Measurements from ENCODE around the gene SLC52A3.
"Not testable (repeated sequence)": the region's sequence is repeated elsewhere in the genome, so short reads cannot be mapped to it uniquely, and the experiment has no call there.

Gene SLC52A3

DNA sequence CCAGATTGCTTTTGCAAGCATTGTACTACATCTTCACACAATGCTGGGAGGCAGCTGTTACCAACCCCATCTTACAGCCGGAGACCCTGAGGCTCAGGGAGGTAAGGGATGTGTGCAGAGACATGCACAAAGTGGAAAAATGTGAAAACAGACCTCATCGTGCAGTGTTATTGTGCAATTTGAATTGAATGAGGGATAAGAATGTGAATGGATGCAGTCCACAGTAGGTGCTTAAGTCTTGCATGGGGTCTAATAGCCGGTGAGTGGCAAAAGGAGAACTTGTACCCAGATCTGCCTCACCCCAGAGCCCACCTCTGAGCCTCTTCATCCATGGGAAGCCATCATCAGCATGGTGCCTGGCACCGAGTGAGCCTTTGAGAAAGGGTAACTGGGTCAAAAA lies 42.1 kb downstream of the SLC52A3 start:
- DNase-seq (ENCODE audit: low read depth) = no peak
- no peak overlapping the region for H3K4me3 ChIP-seq (ENCODE audit: low read length)

DNA sequence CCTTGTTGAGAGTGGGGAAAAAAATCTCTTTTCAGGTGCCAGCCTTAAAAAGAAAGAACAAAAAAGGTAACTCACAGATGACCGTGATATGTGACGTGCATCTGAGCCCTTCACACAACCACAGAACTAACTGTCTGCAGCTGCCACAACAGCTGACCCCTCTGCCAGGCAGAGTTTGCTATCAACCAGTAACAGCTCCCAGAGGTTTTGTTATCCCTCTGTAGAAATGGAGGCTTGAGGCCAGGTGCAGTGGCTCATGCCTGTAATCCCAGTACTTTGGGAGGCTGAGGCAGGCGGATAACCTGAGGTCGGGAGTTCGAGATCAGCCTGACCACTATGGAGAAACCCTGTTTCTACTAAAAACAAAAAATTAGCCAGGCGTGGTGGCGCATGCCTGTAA lies 42.8 kb downstream of the SLC52A3 start:
- no peak overlapping the region for H3K4me3 ChIP-seq (ENCODE audit: low read length)
- TF ChIP-seq, protein P1, sequence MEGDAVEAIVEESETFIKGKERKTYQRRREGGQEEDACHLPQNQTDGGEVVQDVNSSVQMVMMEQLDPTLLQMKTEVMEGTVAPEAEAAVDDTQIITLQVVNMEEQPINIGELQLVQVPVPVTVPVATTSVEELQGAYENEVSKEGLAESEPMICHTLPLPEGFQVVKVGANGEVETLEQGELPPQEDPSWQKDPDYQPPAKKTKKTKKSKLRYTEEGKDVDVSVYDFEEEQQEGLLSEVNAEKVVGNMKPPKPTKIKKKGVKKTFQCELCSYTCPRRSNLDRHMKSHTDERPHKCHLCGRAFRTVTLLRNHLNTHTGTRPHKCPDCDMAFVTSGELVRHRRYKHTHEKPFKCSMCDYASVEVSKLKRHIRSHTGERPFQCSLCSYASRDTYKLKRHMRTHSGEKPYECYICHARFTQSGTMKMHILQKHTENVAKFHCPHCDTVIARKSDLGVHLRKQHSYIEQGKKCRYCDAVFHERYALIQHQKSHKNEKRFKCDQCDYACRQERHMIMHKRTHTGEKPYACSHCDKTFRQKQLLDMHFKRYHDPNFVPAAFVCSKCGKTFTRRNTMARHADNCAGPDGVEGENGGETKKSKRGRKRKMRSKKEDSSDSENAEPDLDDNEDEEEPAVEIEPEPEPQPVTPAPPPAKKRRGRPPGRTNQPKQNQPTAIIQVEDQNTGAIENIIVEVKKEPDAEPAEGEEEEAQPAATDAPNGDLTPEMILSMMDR (conservative IDR thresholded peaks at IDR 0.05; ENCODE audit: low read length) = no peak
- DNase-seq (ENCODE audit: low read depth) = no peak

More for the DNA sequence above, 42.1 kb downstream of the SLC52A3 start:
- TF ChIP-seq, protein P1 (conservative IDR thresholded peaks at IDR 0.05; ENCODE audit: low read length) = no peak

GRCh38 chr20:724797-725196 lies 43.5 kb downstream of the SLC52A3 start:
- DNase-seq (ENCODE audit: low read depth); H3K4me3 ChIP-seq (ENCODE audit: low read length): not testable (repeated sequence)

DNA sequence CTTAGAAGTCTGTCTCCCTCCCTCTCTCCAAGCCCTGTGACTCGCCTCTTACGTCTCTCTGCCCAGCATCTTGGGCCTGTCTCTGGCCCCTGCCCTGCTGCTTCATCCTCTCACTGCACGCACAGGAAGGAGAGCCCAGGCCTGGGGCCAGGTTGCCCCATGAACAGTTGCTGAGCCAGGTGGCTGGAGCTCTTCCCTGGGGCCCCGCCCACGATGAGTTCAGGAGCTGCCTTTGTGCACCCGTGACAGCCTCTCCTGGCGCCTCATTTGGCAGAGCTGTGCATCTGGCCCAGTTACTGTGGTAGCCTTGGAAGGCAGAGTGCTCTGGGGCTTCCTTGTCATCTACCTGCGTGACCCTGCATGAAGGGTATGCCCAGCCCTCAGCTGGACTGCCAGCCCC lies 44.5 kb downstream of the SLC52A3 start:
- H3K4me3 ChIP-seq (ENCODE audit: low read length) = no peak overlapping the region
- TF ChIP-seq, protein P1 (conservative IDR thresholded peaks at IDR 0.05; ENCODE audit: low read length) = no peak
- DNase-seq (ENCODE audit: low read depth) = no peak

DNA sequence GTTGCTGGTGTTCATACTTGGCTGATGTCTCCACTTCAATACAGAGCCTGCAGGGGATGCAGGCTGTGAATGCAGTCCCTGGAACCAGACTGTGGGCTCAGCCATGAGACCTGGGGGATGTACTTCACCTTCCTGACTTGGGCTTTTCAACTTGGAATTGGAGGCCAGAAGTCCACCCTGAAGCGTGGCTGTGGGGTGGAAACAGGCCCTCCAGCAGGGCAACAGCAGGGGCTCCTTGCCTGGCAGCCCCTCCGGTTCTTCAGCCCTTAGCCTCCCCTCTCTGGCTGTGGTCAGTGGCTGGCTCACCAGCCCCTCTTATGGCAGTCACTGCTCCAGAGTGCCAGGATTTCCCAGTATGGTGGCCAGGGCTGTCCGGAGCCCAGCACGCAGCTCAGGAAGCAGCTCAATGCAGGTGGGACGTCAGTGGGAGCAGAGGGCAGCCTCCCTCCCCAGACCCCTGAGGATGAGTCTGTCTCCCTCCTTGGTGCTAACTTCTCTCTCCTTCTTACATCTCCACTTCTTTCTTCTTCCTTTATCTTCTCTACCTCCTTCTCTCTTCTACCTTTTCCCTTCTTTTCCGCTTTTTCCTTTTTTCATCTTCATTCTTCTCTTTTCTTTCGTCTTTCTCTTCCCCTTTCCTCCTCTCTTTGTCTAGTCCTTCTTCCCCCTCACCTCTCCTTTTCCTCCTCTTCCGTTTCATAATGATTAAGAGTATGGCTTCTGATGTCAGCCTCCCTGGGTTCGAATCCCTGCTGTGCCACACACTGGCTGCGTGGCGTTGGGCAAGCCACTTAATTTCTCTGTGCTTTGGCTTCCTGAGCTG lies 45.3 kb downstream of the SLC52A3 start:
- H3K4me3 ChIP-seq (ENCODE audit: low read length) = no peak overlapping the region
- no peak for DNase-seq (ENCODE audit: low read depth)
- TF ChIP-seq, protein P1 (conservative IDR thresholded peaks at IDR 0.05; ENCODE audit: low read length) = no peak

DNA sequence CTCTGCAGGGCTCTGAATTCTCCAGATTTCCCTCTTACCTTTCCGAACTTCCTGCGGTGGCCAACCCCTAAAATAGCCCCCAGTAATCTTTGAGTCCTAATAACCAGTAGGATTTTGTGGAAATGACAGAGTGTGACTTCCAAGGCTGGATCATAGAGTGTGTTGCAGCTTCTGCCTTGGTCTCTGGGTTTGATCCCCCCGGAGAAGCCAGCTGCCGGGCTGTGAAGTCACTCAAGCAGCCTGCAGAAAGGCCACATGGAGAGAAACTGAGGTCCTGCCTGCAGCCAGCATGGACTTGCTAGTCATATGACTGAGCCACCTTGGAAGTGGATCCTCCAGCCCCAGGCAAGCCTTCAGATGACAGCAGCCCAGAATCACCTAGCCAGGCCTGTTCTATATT lies 46.4 kb downstream of the SLC52A3 start:
- no peak overlapping the region for H3K4me3 ChIP-seq (ENCODE audit: low read length)
- TF ChIP-seq, protein P1 (conservative IDR thresholded peaks at IDR 0.05; ENCODE audit: low read length) = no peak
- no peak for DNase-seq (ENCODE audit: low read depth)

DNA sequence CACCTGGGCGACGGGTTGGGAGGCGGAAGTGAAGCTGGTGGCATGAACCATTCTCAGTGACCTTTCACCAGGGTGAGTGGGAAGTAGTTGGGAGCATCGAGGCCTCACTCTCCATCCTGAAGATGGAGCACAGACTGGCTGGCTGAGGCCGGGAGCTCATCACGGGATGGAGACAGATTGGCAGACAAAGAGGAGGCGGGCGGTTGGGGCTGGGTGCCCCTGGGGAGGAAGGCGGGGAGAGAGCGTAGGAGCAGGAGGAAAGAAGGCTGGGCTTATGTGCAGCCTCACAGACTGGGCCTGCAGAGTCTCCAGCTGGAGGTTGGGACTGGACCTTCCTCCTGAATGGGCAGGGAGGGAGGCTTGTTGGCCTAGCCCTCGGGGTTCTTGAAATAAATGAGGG lies 48.5 kb downstream of the SLC52A3 start:
- TF ChIP-seq, protein P1 (conservative IDR thresholded peaks at IDR 0.05; ENCODE audit: low read length) = no peak
- no peak overlapping the region for H3K4me3 ChIP-seq (ENCODE audit: low read length)
- DNase-seq (ENCODE audit: low read depth) = no peak

Data from AG10803 (cell line).